DOHH2 (cell line): ENCODE data around the gene CLPSL2.

ENCODE experiments used
- H3F3A ChIP-seq: fragments of 200-600 bp; sonication (generic), shearing (Covaris generic); 2 replicates; pipeline ENCODE4 v1.6.0; 2016; ENCODE audit warnings: antibody characterized with exemption, mild to moderate bottlenecking; ENCODE audit not compliant: control insufficient read depth, insufficient read depth
- H3K27ac ChIP-seq: fragments of 200-600 bp; sonication (generic); 2 replicates; pipeline ENCODE4 v1.5.1; 2014; ENCODE audit warnings: low read depth, mild to moderate bottlenecking, low read length, moderate library complexity
- H3K27me3 ChIP-seq: fragments of 200-600 bp; sonication (generic); 2 replicates; pipeline ENCODE4 v1.6.1; 2014; ENCODE audit warnings: mild to moderate bottlenecking, low read length, mixed read lengths; ENCODE audit not compliant: control insufficient read depth
- H3K36me3 ChIP-seq: fragments of 200-600 bp; sonication (generic); 2 replicates; pipeline ENCODE4 v1.6.1; 2014; ENCODE audit warnings: mild to moderate bottlenecking, low read length, moderate library complexity, mixed read lengths; ENCODE audit not compliant: control insufficient read depth
- H3K4me1 ChIP-seq: fragments of 200-600 bp; sonication (generic); 2 replicates; pipeline ENCODE4 v1.6.1; 2014; ENCODE audit warnings: mild to moderate bottlenecking, low read length, mixed read lengths; ENCODE audit not compliant: control insufficient read depth
- H3K4me2 ChIP-seq: fragments of 200-600 bp; sonication (generic); 2 replicates; pipeline ENCODE4 v1.6.0; 2014; ENCODE audit warnings: mild to moderate bottlenecking, low read length, moderate library complexity
- H3K4me3 ChIP-seq: fragments of 200-600 bp; sonication (generic); 2 replicates; pipeline ENCODE4 v1.5.1; 2014; ENCODE audit warnings: mild to moderate bottlenecking, low read length, mixed read lengths
- H3K79me2 ChIP-seq: fragments of 200-600 bp; sonication (generic); 2 replicates; pipeline ENCODE4 v1.6.1; 2014; ENCODE audit warnings: mild to moderate bottlenecking, low read length, mixed read lengths; ENCODE audit not compliant: control insufficient read depth
- H3K9me2 ChIP-seq: fragments of 200-600 bp; sonication (generic); replicated peaks from 2 replicates; pipeline ENCODE4 v1.6.1; 2014; ENCODE audit warnings: mild to moderate bottlenecking, low read length, mixed read lengths; ENCODE audit not compliant: control insufficient read depth
- H3K9me3 ChIP-seq: fragments of 200-600 bp; sonication (generic); 2 replicates; pipeline ENCODE4 v1.6.1; 2014; ENCODE audit warnings: antibody characterized with exemption, low read length, mixed read lengths; ENCODE audit not compliant: control insufficient read depth, insufficient read depth
- H4K20me1 ChIP-seq: fragments of 200-600 bp; sonication (generic); 2 replicates; pipeline ENCODE4 v1.6.0; 2014; ENCODE audit warnings: low read depth, mild to moderate bottlenecking, antibody characterized with exemption, low read length, moderate library complexity; ENCODE audit not compliant: control insufficient read depth, insufficient read depth
- CTCF ChIP-seq: fragments of 200-600 bp; sonication (generic); IDR thresholded peaks from one replicate; pipeline ENCODE4 v1.5.1; 2014; ENCODE audit warnings: antibody characterized with exemption, mild to moderate bottlenecking, low read depth, low read length; ENCODE audit not compliant: poor library complexity, severe bottlenecking
- EZH2phosphoT487 ChIP-seq: fragments of 200-600 bp; sonication (generic); IDR thresholded peaks from 2 replicates; pipeline ENCODE4 v1.6.1; 2017; ENCODE audit warnings: borderline replicate concordance, mild to moderate bottlenecking, antibody characterized with exemption, low read length, moderate library complexity, mixed read lengths

Gene CLPSL2

GRCh38 chr6:35810971-35811698 lies 34.7 kb downstream of the CLPSL2 start:
- Histone ChIP-seq H3K4me3 (no peak overlapping the region), H3K9me2 (no peaks in the 10 kb centered on the region), H3K4me2 (no peak overlapping the region), H3K4me1 (no peaks in the 10 kb centered on the region), H3K36me3 (no peaks in the 10 kb centered on the region), H4K20me1 (no peaks in the 10 kb centered on the region), H3F3A (no peaks in the 10 kb centered on the region), H3K9me3 (no peaks in the 10 kb centered on the region), H3K27me3 (no peaks in the 10 kb centered on the region), H3K79me2 (no peaks in the 10 kb centered on the region), H3K27ac (no peak overlapping the region)
- TF ChIP-seq EZH2phosphoT487 (no peak), CTCF (no peak)

- Histone ChIP-seq H3K4me3 (no peak overlapping the region), H3K27ac (no peak overlapping the region), H3K9me3 (no peaks in the 10 kb centered on the region), H3K4me2 (no peak overlapping the region), H3K27me3 (no peaks in the 10 kb centered on the region), H3K4me1 (no peaks in the 10 kb centered on the region), H3F3A (no peaks in the 10 kb centered on the region), H3K9me2 (no peaks in the 10 kb centered on the region), H4K20me1 (no peaks in the 10 kb centered on the region), H3K79me2 (no peaks in the 10 kb centered on the region), H3K36me3 (no peaks in the 10 kb centered on the region)
- TF ChIP-seq CTCF, result no peak
- no peak for TF ChIP-seq EZH2phosphoT487
Observed at GRCh38 chr6:35811699-35811995, 35.2 kb downstream of the CLPSL2 start.

GRCh38 chr6:35817515-35817914 lies 41.1 kb downstream of the CLPSL2 start:
- H3K9me3 ChIP-seq, result peaks cover 5% of the 10 kb centered on the region
- no peaks in the 10 kb centered on the region for H3K27me3 ChIP-seq
- no peaks in the 10 kb centered on the region for H3K79me2 ChIP-seq
- H3K9me2 ChIP-seq, result no peaks in the 10 kb centered on the region
- no peaks in the 10 kb centered on the region for H4K20me1 ChIP-seq
- H3K27ac ChIP-seq, result no peak overlapping the region
- H3K4me3 ChIP-seq, result no peak overlapping the region
- TF ChIP-seq EZH2phosphoT487, result no peak
- TF ChIP-seq CTCF, result no peak
- peaks cover 4% of the 10 kb centered on the region for H3K4me1 ChIP-seq
- no peak overlapping the region for H3K4me2 ChIP-seq
- no peaks in the 10 kb centered on the region for H3F3A ChIP-seq
- no peaks in the 10 kb centered on the region for H3K36me3 ChIP-seq
